ENCODE measurements around the gene ANXA8. TPM values are rescaled to one million over a fixed set of nuclear protein-coding genes. Genes with fewer than 3 reads are reported as not detected.

Gene ANXA8
- polyA plus RNA-seq, 4 donors, result 0.17 to 0.50 (median 0.38) TPM

Other genes starting within 250 kb of the ANXA8 start
- 1 to 10 TPM; 1.1 to 6.1 (median 2.9) TPM for gene GDF10, start 183.9 kb downstream of the ANXA8 start, polyA plus RNA-seq (ENCODE audit: insufficient read length in 4 of 4)
- gene GDF2, start 161.7 kb downstream of the ANXA8 start, polyA plus RNA-seq (ENCODE audit: insufficient read length in 4 of 4), result not detected
- under 1 TPM; 0.04 to 0.11 (median 0.08) TPM for gene RBP3, start 135.8 kb downstream of the ANXA8 start, polyA plus RNA-seq (ENCODE audit: insufficient read length in 4 of 4)
- gene ZNF488, start 99.8 kb downstream of the ANXA8 start, polyA plus RNA-seq (ENCODE audit: insufficient read length in 4 of 4), result 1 to 10 TPM; 1.1 to 5.5 (median 4.4) TPM
- not detected for gene FAM25G, start 7.6 kb upstream of the ANXA8 start, polyA plus RNA-seq (ENCODE audit: insufficient read length in 4 of 4)
- 10 to 100 TPM in 2 of 4 donors, 1 to 10 TPM in 2; 4.9 to 14.3 (median 9.5) TPM for gene AGAP9, start 39.5 kb upstream of the ANXA8 start, polyA plus RNA-seq (ENCODE audit: insufficient read length in 4 of 4)